Measurements from ENCODE around the gene APRT. TPM values are rescaled to one million over a fixed set of nuclear protein-coding genes. Genes with fewer than 3 reads are reported as not detected.
A peak's percentile ranks its signal among the peaks of the same experiment; 100 is the strongest.

APRT gene
- total RNA-seq, 4 donors from 2014 or later: 186 to 314 (median 250) TPM

DNA sequence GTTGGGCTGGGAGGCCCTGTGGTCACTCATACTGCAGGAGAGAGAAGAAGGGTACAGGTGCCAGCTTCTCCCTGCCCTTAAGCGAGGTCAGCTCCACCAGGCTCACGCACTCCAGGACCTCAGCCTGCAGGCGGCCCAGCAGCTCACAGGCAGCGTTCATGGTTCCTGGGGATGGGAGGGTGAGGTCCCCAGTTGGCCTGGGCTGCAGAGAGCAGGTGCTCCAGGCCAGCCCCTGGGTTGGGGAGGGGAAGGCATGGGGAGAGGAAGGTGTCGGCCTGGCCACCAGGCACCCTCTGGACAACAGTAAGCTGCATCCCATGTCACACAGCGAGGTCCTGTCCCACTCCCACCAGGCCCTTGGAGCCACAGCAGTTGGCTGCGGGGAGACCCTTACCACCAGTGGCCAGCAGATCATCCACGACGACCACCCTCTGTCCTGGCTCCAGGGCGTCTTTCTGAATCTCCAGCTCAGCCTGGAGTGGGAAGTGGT, 2.0 kb downstream of the APRT start:
- no peaks in the 10 kb centered on the region for H3K9me3 ChIP-seq
- DNase-seq: no peak
- peak overlapping the region in 2 of 4 donors; percentile 74 to 99 for H3K4me3 ChIP-seq
- H3K36me3 ChIP-seq: peaks cover 7 to 27% (median 14%) of the 10 kb centered on the region in 3 donors
- 83 to 85% methylated on average over 1 to 4 of the region's 10 CpGs for WGBS, 2 donors
- no peaks in the 10 kb centered on the region for H3K27me3 ChIP-seq
- intact Hi-C loops (cut with DNase I): loop anchor here (5.0 to 10.0 kb wide), 2 partner anchors 48 to 355 kb away; partner anchors contain the start of genes GALNS and TRAPPC2L
- H3K27ac ChIP-seq: peak overlapping the region in 2 of 4 donors; percentile 92 to 98
- TF ChIP-seq, protein P1, sequence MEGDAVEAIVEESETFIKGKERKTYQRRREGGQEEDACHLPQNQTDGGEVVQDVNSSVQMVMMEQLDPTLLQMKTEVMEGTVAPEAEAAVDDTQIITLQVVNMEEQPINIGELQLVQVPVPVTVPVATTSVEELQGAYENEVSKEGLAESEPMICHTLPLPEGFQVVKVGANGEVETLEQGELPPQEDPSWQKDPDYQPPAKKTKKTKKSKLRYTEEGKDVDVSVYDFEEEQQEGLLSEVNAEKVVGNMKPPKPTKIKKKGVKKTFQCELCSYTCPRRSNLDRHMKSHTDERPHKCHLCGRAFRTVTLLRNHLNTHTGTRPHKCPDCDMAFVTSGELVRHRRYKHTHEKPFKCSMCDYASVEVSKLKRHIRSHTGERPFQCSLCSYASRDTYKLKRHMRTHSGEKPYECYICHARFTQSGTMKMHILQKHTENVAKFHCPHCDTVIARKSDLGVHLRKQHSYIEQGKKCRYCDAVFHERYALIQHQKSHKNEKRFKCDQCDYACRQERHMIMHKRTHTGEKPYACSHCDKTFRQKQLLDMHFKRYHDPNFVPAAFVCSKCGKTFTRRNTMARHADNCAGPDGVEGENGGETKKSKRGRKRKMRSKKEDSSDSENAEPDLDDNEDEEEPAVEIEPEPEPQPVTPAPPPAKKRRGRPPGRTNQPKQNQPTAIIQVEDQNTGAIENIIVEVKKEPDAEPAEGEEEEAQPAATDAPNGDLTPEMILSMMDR (IDR thresholded peaks at IDR 0.05): no peak
- no peak for TF ChIP-seq POLR2A (IDR thresholded peaks at IDR 0.05)
- peaks cover 35 to 74% (median 40%) of the 10 kb centered on the region in 3 donors for H3K4me1 ChIP-seq

DNA sequence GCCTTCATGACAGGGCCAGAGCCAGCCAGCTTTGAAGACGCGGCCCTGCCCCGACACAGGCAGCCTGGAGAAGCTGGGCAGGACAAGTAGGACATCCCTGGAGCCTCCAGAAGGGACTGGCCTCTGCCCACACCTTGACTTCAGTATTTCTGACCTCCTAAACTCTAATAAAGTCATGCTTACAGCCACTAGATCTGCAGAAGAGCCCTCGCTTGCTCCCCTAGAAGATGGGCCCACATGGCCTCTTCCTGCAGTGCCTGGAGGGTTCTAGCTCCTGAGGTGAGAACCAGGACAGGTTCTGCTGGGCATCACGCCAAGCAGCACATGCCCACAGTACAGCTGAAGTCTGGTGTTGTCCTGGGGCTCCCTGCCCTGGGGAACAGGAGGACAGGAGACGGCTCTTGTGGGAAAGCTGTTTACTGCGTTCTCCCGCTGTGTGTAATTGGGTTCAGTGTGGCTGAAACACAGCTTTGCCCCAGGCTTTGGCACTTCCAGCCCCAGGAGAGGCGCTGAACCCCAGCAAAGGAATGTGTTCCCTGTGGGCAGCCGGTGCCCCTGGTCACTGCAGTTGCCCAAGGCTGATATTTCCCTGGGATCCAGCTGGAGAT, 2.6 kb downstream of the APRT start:
- H3K9me3 ChIP-seq: no peaks in the 10 kb centered on the region
- DNase-seq: no peak
- TF ChIP-seq POLR2A (IDR thresholded peaks at IDR 0.05): no peak
- TF ChIP-seq, protein P1 (IDR thresholded peaks at IDR 0.05): no peak
- peak overlapping the region in 1 of 4 donors; percentile 2 for H3K27ac ChIP-seq
- H3K4me3 ChIP-seq: no peak overlapping the region
- intact Hi-C loops (cut with DNase I): no loop called here
- H3K4me1 ChIP-seq: peaks cover 40 to 79% (median 45%) of the 10 kb centered on the region in 3 donors
- no peaks in the 10 kb centered on the region for H3K27me3 ChIP-seq
- 26 to 64% methylated on average over 3 to 4 of the region's 10 CpGs for WGBS, 2 donors
- H3K36me3 ChIP-seq: peaks cover 7 to 27% (median 14%) of the 10 kb centered on the region in 3 donors

DNA sequence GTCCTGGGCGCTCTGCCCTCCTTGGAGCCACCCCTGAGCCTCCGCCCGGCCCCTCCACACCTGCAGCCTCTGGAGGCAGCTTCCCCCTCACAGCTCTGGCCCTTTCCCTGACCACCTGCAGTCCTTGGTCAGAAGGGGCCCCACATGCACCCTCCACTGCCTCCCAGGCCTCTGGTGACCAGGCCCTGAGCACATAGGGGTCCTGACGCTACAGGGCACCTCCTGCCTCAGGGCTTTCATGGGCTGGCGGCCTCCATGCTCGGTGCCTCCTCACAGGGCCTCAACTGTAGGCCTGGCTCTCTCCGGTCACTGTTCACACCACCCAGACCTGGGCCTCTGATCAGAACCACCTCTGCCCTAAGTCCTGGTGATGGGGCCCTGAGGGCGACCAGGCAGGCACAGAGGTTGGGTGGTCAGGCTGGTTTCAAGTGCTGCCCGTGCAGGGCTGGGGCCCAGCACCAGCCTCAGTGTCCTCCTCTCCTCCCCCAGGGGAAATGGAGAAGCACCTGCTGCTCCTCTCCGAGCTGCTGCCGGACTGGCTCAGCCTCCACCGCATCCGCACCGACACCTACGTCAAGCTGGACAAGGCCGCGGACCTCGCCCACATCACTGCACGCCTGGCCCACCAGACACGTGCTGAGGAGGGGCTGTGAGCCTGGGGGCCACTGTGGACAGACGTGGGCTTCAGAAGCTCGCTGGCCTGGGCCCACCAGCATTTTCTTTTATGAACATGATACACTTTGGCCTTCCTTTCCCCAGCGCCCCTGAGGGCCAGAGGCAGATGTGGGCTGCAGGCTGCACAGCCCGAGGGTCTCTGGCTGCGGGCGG, 3.9 kb downstream of the APRT start:
- Histone ChIP-seq H3K4me3 (no peak overlapping the region), H3K36me3 (peaks cover 7 to 27% (median 14%) of the 10 kb centered on the region in 3 donors), H3K4me1 (peaks cover 40 to 83% (median 45%) of the 10 kb centered on the region in 3 donors), H3K27me3 (no peaks in the 10 kb centered on the region), H3K27ac (no peak overlapping the region), H3K9me3 (no peaks in the 10 kb centered on the region)
- 81 to 83% methylated on average over 5 to 16 of the region's 26 CpGs for WGBS, 2 donors
- no peak for DNase-seq
- no peak for TF ChIP-seq POLR2A (IDR thresholded peaks at IDR 0.05)
- TF ChIP-seq, protein P1 (IDR thresholded peaks at IDR 0.05): no peak
- intact Hi-C loops (cut with DNase I): no loop called here

DNA sequence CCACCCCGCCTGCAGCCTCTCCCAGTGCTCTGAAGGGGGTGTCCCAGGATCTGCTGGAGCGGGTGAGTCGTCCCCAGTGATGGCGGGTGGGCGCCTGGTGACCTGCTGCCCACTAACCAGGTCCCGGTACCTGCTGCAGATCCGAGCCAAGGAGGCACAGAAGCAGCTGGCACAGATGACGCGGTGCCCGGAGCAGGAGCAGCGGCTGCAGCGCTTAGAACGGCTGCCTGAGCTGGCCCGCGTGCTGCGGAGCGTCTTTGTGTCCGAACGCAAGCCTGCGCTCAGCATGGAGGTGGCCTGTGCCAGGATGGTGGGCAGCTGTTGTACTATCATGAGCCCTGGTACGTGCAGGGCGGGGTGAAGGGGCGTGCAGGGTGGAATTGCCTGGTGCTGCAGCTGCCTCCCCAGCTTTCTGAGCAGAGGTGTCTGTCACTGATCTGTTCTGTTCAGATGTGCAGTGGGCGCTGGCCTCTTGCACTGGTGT, 4.5 kb downstream of the APRT start:
- Histone ChIP-seq H3K27me3 (no peaks in the 10 kb centered on the region), H3K27ac (no peak overlapping the region), H3K4me3 (no peak overlapping the region), H3K9me3 (no peaks in the 10 kb centered on the region), H3K36me3 (peaks cover 7 to 27% (median 14%) of the 10 kb centered on the region in 3 donors), H3K4me1 (peaks cover 37 to 83% (median 38%) of the 10 kb centered on the region in 3 donors)
- no peak for DNase-seq
- 87 to 100% methylated on average over 1 to 10 of the region's 24 CpGs for WGBS, 2 donors
- no peak for TF ChIP-seq POLR2A (IDR thresholded peaks at IDR 0.05)
- TF ChIP-seq, protein P1 (IDR thresholded peaks at IDR 0.05): no peak
- intact Hi-C loops (cut with DNase I): no loop called here
